Body of pancreas (tissue), 4 donors: Measurements from ENCODE around the gene SDE2.
"Not testable (repeated sequence)": the region's sequence is repeated elsewhere in the genome, so short reads cannot be mapped to it uniquely, and the experiment has no call there.

Source experiments
- POLR2A ChIP-seq, 3 donors: fragments of 450-650 bp; IDR thresholded peaks; one replicate each; pipeline ENCODE4 v1.6.1; 2016; ENCODE audit warnings: antibody characterized with exemption in 3 of 3, mild to moderate bottlenecking in 2 of 3
- TF ChIP-seq, protein P1 (sequence below), 7 experiments: fragments of 450-650 bp in 4 of 7; fragments of 200-600 bp in 3 of 7; sonication (generic) in 3 of 7; IDR thresholded peaks; one replicate each; pipeline ENCODE4 v1.5.1; 2016 to 2019; ENCODE audit warnings: antibody characterized with exemption in 7 of 7

DNA sequence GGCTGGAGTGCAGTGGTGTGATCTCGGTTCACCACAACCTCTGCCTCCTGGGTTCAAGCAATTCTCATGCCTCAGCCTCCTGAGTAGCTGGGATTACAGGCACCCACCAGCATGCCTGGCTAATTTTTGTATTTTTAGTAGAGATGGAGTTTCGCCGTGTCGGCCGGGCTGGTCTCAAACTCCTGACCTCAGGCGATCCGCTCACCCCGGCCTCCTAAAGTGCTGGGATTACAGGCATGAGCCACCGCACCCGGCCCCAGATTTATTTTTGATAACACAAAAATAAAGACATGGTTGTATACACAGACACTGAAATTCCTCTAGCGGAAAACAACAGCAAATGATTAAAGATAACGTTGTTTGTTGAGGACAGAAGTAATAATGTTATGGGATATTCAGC is 24.0 kb downstream of the SDE2 start:
- TF ChIP-seq, protein P1, sequence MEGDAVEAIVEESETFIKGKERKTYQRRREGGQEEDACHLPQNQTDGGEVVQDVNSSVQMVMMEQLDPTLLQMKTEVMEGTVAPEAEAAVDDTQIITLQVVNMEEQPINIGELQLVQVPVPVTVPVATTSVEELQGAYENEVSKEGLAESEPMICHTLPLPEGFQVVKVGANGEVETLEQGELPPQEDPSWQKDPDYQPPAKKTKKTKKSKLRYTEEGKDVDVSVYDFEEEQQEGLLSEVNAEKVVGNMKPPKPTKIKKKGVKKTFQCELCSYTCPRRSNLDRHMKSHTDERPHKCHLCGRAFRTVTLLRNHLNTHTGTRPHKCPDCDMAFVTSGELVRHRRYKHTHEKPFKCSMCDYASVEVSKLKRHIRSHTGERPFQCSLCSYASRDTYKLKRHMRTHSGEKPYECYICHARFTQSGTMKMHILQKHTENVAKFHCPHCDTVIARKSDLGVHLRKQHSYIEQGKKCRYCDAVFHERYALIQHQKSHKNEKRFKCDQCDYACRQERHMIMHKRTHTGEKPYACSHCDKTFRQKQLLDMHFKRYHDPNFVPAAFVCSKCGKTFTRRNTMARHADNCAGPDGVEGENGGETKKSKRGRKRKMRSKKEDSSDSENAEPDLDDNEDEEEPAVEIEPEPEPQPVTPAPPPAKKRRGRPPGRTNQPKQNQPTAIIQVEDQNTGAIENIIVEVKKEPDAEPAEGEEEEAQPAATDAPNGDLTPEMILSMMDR (IDR thresholded peaks at IDR 0.05) = not testable (repeated sequence)
- TF ChIP-seq POLR2A (IDR thresholded peaks at IDR 0.05) = not testable (repeated sequence)
